Fibroblast of pulmonary artery (primary cell): ENCODE results near the gene KRTAP20-2.

Experiments
- DNase-seq: peaks from one replicate; pipeline ENCODE4 v3.0.0-alpha.2; 2010; ENCODE audit warnings: low read depth
- H3K4me3 ChIP-seq: replicated peaks from 2 replicates; pipeline ENCODE4 v1.5.1; 2011; ENCODE audit warnings: low read depth, mild to moderate bottlenecking, control low read depth, low read length, moderate library complexity
- CTCF ChIP-seq: IDR thresholded peaks from 2 replicates; pipeline ENCODE4 v1.5.1; 2011; ENCODE audit warnings: mild to moderate bottlenecking, control low read depth, low read length, inconsistent platforms; ENCODE audit errors: missing control alignments

Gene KRTAP20-2

GRCh38 chr21:30625449-30626165 lies 9.4 kb upstream of the KRTAP20-2 start:
- no peak overlapping the region for H3K4me3 ChIP-seq
- no peak for DNase-seq
- TF ChIP-seq CTCF = no peak

- no peak overlapping the region for H3K4me3 ChIP-seq
- no peak for DNase-seq
- no peak for TF ChIP-seq CTCF
Measured at GRCh38 chr21:30628109-30628508, 6.9 kb upstream of the KRTAP20-2 start.

- peak; percentile 4 for DNase-seq
- H3K4me3 ChIP-seq = no peak overlapping the region
- TF ChIP-seq CTCF = no peak
Measured at GRCh38 chr21:30629200-30629599, 5.8 kb upstream of the KRTAP20-2 start.

GRCh38 chr21:30638686-30639085 lies 3.7 kb downstream of the KRTAP20-2 start:
- no peak for TF ChIP-seq CTCF

GRCh38 chr21:30642564-30642963 lies 7.6 kb downstream of the KRTAP20-2 start, which contains the start of gene KRTAP20-3:
Gene KRTAP20-3, plus strand, starts transcription at chr21:30642864.
- DNase-seq = no peak
- no peak within 1 kb of the TSS for H3K4me3 ChIP-seq
- TF ChIP-seq CTCF = no peak

More at GRCh38 chr21:30638686-30639085, 3.7 kb downstream of the KRTAP20-2 start:
- no peak overlapping the region for H3K4me3 ChIP-seq
- no peak for DNase-seq

- no peak for DNase-seq
- H3K4me3 ChIP-seq = no peak overlapping the region
- TF ChIP-seq CTCF = no peak
Measured at GRCh38 chr21:30646904-30647414, 12.0 kb downstream of the KRTAP20-2 start.

- no peak overlapping the region for H3K4me3 ChIP-seq
- no peak for TF ChIP-seq CTCF
- DNase-seq = no peak
Measured at GRCh38 chr21:30652891-30653290, 17.9 kb downstream of the KRTAP20-2 start.
